ENCODE data around the gene BTNL8. TPM values are rescaled to one million over a fixed set of nuclear protein-coding genes. Genes with fewer than 3 reads are reported as not detected.

The BTNL8 gene
- total RNA-seq, 1 experiment from 2014 or later, result not detected

DNA sequence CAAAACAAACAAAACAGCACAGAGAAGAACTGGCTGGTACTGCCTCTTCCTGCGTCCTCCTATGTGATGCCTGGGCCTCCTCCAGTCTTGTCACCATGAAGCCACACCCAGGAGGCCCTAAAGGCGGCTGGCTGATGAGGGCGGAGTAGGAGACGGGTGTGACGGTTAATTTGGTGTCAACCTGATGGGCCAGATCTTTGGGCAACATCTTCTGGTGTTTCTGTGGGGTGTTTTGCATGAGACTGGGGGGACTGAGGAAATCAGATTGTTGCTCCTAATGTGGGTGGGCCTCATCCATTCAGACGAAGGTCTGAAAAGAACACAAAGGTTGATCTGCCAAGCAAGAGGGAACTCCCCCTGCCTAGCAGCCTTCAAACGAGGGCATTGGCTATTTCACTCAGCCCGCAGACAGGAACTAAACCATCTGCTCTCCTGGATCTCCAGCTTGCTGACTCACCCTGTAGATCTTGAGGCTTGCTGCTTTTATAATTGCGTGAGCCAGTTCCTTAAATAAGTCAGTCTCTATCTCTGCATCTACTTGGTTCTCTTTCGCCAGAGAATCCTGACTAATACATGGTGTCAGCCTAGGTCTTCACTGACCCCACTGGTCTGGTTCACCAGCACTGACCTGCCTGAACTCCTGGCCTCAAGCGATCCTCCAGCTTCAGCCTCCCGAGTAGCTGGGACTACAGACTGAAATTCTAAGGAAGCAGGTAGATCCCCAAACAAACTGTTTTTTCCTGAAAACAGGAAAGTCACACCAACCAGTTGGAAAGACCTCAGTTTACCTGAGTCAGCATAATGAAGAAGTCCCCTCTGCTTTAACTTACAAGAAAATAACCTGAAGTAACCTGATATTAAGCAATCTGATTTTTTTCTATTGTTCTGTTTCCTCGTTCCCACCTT, 25.1 kb upstream of the BTNL8 start:
- no peaks in the 10 kb centered on the region for H3K27me3 ChIP-seq (ENCODE audit: low read length)
- no peaks in the 10 kb centered on the region for H3K9me3 ChIP-seq (ENCODE audit: low read length)
- H3K4me2 ChIP-seq (ENCODE audit: low read length), result no peak overlapping the region
- H3K9me2 ChIP-seq (replicated peaks; ENCODE audit: low read length), result no peaks in the 10 kb centered on the region
- H3K27ac ChIP-seq (ENCODE audit: low read length), result no peak overlapping the region
- no peaks in the 10 kb centered on the region for H3K79me2 ChIP-seq (ENCODE audit: low read length)
- no TSS peak for BruUV-seq (replicated peaks)
- no peak overlapping the region for H3K4me3 ChIP-seq (ENCODE audit: low read length)
- POLR2A ChIA-PET (ENCODE audit: unreplicated experiment), result interaction anchor here (0.6 kb wide), 1 partner anchor 959 kb away, joined by 3 read pairs; no protein-coding TSS in a partner anchor
- intact Hi-C loops (cut with micrococcal nuclease), result no loop called here
- H3K4me1 ChIP-seq (ENCODE audit: insufficient read depth, low read length), result no peaks in the 10 kb centered on the region
- CTCF ChIA-PET, result no interaction called here
- H3K9ac ChIP-seq (ENCODE audit: low read length), result no peak overlapping the region
- no peak overlapping the region for H2AFZ ChIP-seq (ENCODE audit: low read length)
- ATAC-seq, result peak; percentile 35; the same call in 1 of the 2 replicates
- no peaks in the 10 kb centered on the region for H4K20me1 ChIP-seq (ENCODE audit: low read length)
- TF ChIP-seq EZH2 (IDR thresholded peaks at IDR 0.05; ENCODE audit: low read length, unreplicated experiment) (no peak), EZH2phosphoT487 (IDR thresholded peaks at IDR 0.05; ENCODE audit: borderline replicate concordance, low read length) (no peak)
- TF ChIP-seq, protein P1, sequence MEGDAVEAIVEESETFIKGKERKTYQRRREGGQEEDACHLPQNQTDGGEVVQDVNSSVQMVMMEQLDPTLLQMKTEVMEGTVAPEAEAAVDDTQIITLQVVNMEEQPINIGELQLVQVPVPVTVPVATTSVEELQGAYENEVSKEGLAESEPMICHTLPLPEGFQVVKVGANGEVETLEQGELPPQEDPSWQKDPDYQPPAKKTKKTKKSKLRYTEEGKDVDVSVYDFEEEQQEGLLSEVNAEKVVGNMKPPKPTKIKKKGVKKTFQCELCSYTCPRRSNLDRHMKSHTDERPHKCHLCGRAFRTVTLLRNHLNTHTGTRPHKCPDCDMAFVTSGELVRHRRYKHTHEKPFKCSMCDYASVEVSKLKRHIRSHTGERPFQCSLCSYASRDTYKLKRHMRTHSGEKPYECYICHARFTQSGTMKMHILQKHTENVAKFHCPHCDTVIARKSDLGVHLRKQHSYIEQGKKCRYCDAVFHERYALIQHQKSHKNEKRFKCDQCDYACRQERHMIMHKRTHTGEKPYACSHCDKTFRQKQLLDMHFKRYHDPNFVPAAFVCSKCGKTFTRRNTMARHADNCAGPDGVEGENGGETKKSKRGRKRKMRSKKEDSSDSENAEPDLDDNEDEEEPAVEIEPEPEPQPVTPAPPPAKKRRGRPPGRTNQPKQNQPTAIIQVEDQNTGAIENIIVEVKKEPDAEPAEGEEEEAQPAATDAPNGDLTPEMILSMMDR (conservative IDR thresholded peaks at IDR 0.05; ENCODE audit: low read depth, low read length), result no peak
- no peak for DNase-seq
- H3K36me3 ChIP-seq (ENCODE audit: low read depth, low read length), result no peaks in the 10 kb centered on the region
- no peaks in the 10 kb centered on the region for H3F3A ChIP-seq (ENCODE audit: low read length, unreplicated experiment)

- TF ChIP-seq, protein P1 (conservative IDR thresholded peaks at IDR 0.05; ENCODE audit: low read depth, low read length), result no peak
- TF ChIP-seq EZH2phosphoT487 (IDR thresholded peaks at IDR 0.05; ENCODE audit: borderline replicate concordance, low read length) (no peak), EZH2 (IDR thresholded peaks at IDR 0.05; ENCODE audit: low read length, unreplicated experiment) (no peak)
- ChIA-PET POLR2A (ENCODE audit: unreplicated experiment) (no interaction called here), CTCF (no interaction called here)
- Histone ChIP-seq H3K9ac (ENCODE audit: low read length) (no peak overlapping the region), H3F3A (ENCODE audit: low read length, unreplicated experiment) (no peaks in the 10 kb centered on the region), H3K4me1 (ENCODE audit: insufficient read depth, low read length) (no peaks in the 10 kb centered on the region), H3K4me2 (ENCODE audit: low read length) (no peak overlapping the region), H3K9me2 (replicated peaks; ENCODE audit: low read length) (no peaks in the 10 kb centered on the region), H2AFZ (ENCODE audit: low read length) (no peak overlapping the region), H3K27me3 (ENCODE audit: low read length) (no peaks in the 10 kb centered on the region), H3K4me3 (ENCODE audit: low read length) (no peak overlapping the region), H3K27ac (ENCODE audit: low read length) (no peak overlapping the region), H4K20me1 (ENCODE audit: low read length) (no peaks in the 10 kb centered on the region), H3K36me3 (ENCODE audit: low read depth, low read length) (no peaks in the 10 kb centered on the region), H3K9me3 (ENCODE audit: low read length) (no peaks in the 10 kb centered on the region), H3K79me2 (ENCODE audit: low read length) (no peaks in the 10 kb centered on the region)
- no peak for DNase-seq
- intact Hi-C loops (cut with micrococcal nuclease), result no loop called here
- no peak for ATAC-seq
- BruUV-seq (replicated peaks), result no TSS peak
These were observed 24.0 kb upstream of the BTNL8 start for GRCh38 chr5:180874804-180875582.

Data from PC-3 (cell line).